ENCODE measurements around the gene PHLDA1.
A peak's percentile ranks its signal among the peaks of the same experiment; 100 is the strongest.

Gene PHLDA1

DNA sequence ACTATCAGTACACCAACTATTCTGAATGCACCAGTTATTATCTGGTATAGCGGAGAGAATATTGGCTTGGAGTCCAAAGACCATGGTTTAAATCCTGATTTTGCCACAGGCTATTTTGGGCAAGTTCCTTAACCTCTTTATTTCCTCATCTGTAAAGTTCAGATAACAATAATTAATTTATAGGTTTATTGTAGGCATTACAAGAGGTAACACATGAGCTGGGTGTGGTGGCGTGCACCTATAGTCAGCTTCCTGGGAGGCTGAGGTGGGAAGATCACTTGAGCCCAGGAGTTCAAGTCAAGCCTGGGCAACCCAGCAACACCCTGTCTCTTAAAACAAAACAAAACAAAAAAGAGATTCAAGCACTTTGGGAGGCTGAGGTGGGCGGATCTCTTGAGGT, 23.1 kb downstream of the PHLDA1 start:
- H3K4me3 ChIP-seq (ENCODE audit: low read depth, low read length): no peak overlapping the region
- peaks cover 3% of the 10 kb centered on the region for H3K9me3 ChIP-seq (ENCODE audit: control insufficient read depth, insufficient read depth, low read length)
- H3K9ac ChIP-seq (ENCODE audit: low read depth, low read length): no peak overlapping the region
- no peaks in the 10 kb centered on the region for H3K36me3 ChIP-seq (ENCODE audit: control insufficient read depth, insufficient read depth, low read length)
- H3K4me1 ChIP-seq (ENCODE audit: control insufficient read depth, insufficient read depth, low read length): no peaks in the 10 kb centered on the region
- no peaks in the 10 kb centered on the region for H3K27me3 ChIP-seq (ENCODE audit: control insufficient read depth, insufficient read depth, low read length)

DNA sequence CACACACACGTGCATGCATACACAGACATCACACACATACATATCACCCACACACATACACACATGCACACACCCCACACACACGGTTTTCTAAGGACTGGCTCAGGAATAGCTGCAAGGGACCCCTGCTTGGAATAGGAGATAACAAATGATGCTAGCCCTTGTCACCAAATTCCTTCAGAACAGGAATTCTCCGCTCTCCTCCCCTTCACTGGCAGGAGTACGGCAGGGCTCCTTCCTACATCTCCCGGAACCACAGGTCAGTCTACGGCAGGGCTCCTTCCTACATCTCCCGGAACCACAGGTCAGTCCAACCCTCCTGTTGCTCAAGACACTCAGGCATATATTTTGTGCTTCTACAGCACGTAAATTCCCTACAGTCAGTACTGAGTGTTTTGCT, 23.9 kb downstream of the PHLDA1 start:
- H3K9ac ChIP-seq (ENCODE audit: low read depth, low read length): no peak overlapping the region
- H3K4me1 ChIP-seq (ENCODE audit: control insufficient read depth, insufficient read depth, low read length): peaks cover 3% of the 10 kb centered on the region
- no peaks in the 10 kb centered on the region for H3K36me3 ChIP-seq (ENCODE audit: control insufficient read depth, insufficient read depth, low read length)
- peaks cover 3% of the 10 kb centered on the region for H3K9me3 ChIP-seq (ENCODE audit: control insufficient read depth, insufficient read depth, low read length)
- H3K27me3 ChIP-seq (ENCODE audit: control insufficient read depth, insufficient read depth, low read length): no peaks in the 10 kb centered on the region
- H3K4me3 ChIP-seq (ENCODE audit: low read depth, low read length): no peak overlapping the region

DNA sequence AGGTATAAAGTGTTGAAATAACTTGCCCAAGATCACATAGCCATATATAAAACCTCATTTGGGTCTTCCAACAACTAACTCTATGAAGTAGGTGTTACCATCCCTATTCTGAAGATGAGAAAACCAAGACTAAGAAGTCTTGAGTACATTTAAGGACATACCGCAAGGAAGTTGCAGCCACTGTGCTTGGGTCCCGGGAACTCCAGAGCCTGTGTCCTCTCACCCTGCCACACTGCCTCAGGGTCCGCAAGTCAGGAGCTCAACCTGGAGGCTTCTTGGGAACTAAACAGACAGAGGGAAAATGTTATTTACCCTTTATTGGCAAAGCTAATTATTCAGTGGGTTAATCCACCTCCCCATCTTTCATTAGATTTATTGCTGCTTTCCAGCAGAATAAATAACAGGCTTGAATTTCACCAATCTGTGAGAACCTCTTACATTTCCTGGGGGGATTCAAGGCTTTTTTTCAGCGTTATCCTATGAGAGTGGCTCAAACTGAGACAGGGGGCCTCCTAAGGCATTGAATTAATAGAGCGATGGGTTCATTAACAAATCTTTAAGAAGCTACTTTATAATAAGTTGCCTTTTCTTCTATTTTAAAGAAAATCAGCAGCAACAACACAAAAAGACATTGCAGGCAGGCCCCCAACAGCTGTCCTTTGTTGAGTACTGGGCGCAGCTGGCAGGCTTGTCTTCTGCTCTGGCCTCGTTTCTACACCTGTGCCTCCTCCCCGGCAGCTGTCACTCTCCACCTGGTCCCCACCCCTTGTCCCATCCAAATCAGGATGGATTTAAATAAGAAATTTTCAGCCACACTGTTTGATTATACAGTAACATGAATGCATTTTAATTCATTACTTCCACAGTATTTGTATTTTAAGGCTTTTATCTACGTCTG, 25.3 kb downstream of the PHLDA1 start:
- H3K9me3 ChIP-seq (ENCODE audit: control insufficient read depth, insufficient read depth, low read length): peaks cover 3% of the 10 kb centered on the region
- no peaks in the 10 kb centered on the region for H3K36me3 ChIP-seq (ENCODE audit: control insufficient read depth, insufficient read depth, low read length)
- peaks cover 3% of the 10 kb centered on the region for H3K4me1 ChIP-seq (ENCODE audit: control insufficient read depth, insufficient read depth, low read length)
- no peak overlapping the region for H3K9ac ChIP-seq (ENCODE audit: low read depth, low read length)
- H3K4me3 ChIP-seq (ENCODE audit: low read depth, low read length): no peak overlapping the region
- H3K27me3 ChIP-seq (ENCODE audit: control insufficient read depth, insufficient read depth, low read length): no peaks in the 10 kb centered on the region

DNA sequence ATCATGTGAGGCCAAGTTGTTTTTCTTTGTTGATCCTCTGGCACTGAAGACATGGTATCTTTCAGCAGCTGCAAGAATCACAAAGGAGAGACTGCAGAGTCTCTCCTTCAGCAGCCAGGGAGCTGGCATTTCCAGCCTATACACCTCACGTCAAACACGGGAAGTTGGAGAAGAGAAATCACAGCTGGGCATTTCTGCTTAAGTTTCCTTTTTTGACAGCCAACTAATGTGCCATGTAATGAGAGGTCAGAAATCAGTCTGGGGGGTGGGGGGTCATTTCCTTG, 28.3 kb downstream of the PHLDA1 start:
- H3K9ac ChIP-seq (ENCODE audit: low read depth, low read length): peak overlapping the region; percentile 3
- no peaks in the 10 kb centered on the region for H3K36me3 ChIP-seq (ENCODE audit: control insufficient read depth, insufficient read depth, low read length)
- H3K27me3 ChIP-seq (ENCODE audit: control insufficient read depth, insufficient read depth, low read length): no peaks in the 10 kb centered on the region

DNA sequence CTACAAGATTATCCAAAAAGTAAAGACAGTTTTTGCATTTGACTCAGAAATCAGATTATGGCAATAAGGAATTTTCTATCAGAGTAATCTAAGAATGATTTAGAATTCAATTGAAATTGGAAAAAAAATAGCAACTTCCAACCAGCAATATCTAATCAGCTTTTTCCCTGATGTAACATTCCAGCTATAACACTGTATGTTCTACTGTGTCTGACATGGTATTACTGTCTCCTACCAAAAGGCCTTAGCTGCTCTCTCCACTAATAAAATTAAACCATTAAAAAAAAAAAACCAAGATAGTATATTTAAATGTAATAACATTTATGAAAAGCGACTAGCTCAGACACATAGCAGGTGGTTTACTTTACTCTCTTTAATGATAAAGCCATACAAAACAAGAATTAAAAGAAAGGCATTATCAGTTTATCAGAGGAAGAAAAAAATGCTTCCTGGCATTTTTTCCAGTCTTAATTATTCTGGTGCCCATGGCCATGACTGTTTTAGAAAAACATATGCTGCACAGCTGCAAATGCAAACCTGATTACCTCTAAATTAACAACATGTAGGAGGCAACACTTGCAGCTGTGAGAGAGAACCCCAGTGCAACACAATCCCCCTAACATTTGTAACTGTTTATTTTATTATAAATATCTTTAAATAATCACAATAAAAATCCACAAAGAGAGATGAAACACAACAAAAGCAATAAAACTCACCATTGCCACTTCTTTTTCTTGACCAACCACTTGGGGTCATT, 28.8 kb downstream of the PHLDA1 start:
- Histone ChIP-seq H3K9ac (ENCODE audit: low read depth, low read length) (no peak overlapping the region), H3K4me1 (ENCODE audit: control insufficient read depth, insufficient read depth, low read length) (peaks cover 3% of the 10 kb centered on the region), H3K9me3 (ENCODE audit: control insufficient read depth, insufficient read depth, low read length) (peaks cover 3% of the 10 kb centered on the region), H3K36me3 (ENCODE audit: control insufficient read depth, insufficient read depth, low read length) (no peaks in the 10 kb centered on the region), H3K4me3 (ENCODE audit: low read depth, low read length) (no peak overlapping the region), H3K27me3 (ENCODE audit: control insufficient read depth, insufficient read depth, low read length) (no peaks in the 10 kb centered on the region)

More for the DNA sequence above, 28.3 kb downstream of the PHLDA1 start:
- Histone ChIP-seq H3K4me3 (ENCODE audit: low read depth, low read length) (no peak overlapping the region), H3K9me3 (ENCODE audit: control insufficient read depth, insufficient read depth, low read length) (peaks cover 3% of the 10 kb centered on the region), H3K4me1 (ENCODE audit: control insufficient read depth, insufficient read depth, low read length) (peaks cover 3% of the 10 kb centered on the region)

DNA sequence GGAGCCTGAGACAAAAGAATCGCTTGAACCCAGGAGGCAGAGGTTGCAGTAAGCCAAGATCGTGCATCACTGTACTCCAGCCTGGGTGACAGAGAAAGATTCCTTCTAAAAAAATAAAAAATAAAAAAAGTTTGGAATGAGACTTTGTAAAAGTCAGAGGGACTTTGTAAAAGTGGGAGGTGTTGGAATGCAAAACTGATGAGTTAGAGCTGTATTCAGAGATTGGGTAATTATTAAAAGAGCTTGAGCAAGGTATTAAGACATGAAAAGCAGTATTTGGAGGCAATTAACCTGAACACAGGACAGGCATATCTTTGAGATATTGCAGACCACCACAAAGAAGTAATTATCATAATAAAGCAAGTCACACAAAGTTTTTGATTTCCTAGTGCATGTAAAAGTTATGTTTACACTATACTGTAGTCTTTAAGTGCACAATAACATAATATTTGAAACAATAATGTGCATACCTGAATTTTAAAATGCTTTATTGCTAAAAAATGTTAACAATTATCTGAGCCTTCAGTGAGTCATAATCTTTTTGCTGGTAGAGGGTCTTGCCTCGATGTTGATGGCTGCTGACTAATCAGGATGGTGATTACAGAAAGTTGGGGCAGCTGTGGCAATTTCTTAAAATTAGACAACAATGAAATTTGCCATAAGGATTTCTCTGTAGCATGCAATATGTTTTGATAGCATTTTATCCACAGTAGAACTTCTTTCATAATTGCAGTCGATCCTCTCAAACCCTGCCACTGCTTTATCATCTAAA, 33.1 kb downstream of the PHLDA1 start:
- Histone ChIP-seq H3K4me1 (ENCODE audit: control insufficient read depth, insufficient read depth, low read length) (peaks cover 3% of the 10 kb centered on the region), H3K9me3 (ENCODE audit: control insufficient read depth, insufficient read depth, low read length) (no peaks in the 10 kb centered on the region), H3K27me3 (ENCODE audit: control insufficient read depth, insufficient read depth, low read length) (no peaks in the 10 kb centered on the region), H3K4me3 (ENCODE audit: low read depth, low read length) (no peak overlapping the region), H3K36me3 (ENCODE audit: control insufficient read depth, insufficient read depth, low read length) (no peaks in the 10 kb centered on the region), H3K9ac (ENCODE audit: low read depth, low read length) (no peak overlapping the region)

DNA sequence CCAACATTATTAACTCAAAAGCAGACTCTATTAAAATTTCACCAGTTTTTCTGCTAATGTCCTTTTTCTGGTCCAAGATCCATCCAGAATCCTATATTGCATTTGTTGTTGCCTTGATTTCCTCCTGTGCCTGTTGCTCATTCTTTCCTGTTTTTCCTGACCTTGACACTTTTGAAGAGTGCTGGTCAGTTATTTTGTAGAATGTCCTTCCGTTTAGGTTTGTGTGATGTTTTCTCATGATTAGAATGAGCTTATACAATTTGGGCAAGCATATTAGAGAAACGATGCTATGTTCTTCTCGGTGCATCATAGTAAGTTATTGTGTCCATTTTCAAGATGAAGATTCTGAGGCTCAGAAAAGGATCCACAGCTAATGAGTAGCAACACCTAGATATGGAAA, 33.9 kb downstream of the PHLDA1 start:
- no peak overlapping the region for H3K4me3 ChIP-seq (ENCODE audit: low read depth, low read length)
- no peaks in the 10 kb centered on the region for H3K36me3 ChIP-seq (ENCODE audit: control insufficient read depth, insufficient read depth, low read length)
- no peaks in the 10 kb centered on the region for H3K4me1 ChIP-seq (ENCODE audit: control insufficient read depth, insufficient read depth, low read length)
- no peaks in the 10 kb centered on the region for H3K9me3 ChIP-seq (ENCODE audit: control insufficient read depth, insufficient read depth, low read length)
- H3K9ac ChIP-seq (ENCODE audit: low read depth, low read length): no peak overlapping the region
- no peaks in the 10 kb centered on the region for H3K27me3 ChIP-seq (ENCODE audit: control insufficient read depth, insufficient read depth, low read length)

DNA sequence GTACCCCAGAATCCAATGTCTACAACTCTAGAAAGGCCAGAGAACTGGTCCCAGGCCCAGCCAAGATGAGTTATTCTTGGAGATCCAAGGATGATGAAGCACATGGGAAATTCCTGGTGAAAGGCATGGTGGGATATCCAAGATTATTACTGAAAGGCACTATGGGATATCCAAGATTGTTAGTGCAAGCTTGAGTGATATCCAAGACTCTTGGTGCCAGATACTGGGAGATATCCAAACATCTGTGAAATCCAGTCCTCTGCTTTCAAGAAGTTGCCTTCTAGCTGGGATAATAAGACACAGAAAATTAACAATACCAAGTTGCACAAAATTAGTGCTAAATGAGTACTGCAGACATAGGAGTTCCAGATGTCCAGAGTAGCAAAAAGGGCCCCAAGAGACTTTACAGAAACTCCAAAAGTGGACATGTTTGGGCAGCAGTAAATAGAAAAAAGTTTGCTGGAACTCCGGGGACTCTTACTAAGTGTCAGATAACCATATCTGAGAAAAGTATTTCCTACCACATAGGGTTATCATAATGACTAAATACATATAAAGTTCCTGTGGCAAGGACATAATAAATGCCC, 34.6 kb downstream of the PHLDA1 start:
- Histone ChIP-seq H3K9ac (ENCODE audit: low read depth, low read length) (no peak overlapping the region), H3K4me3 (ENCODE audit: low read depth, low read length) (no peak overlapping the region), H3K4me1 (ENCODE audit: control insufficient read depth, insufficient read depth, low read length) (no peaks in the 10 kb centered on the region), H3K27me3 (ENCODE audit: control insufficient read depth, insufficient read depth, low read length) (no peaks in the 10 kb centered on the region), H3K9me3 (ENCODE audit: control insufficient read depth, insufficient read depth, low read length) (no peaks in the 10 kb centered on the region), H3K36me3 (ENCODE audit: control insufficient read depth, insufficient read depth, low read length) (no peaks in the 10 kb centered on the region)

DNA sequence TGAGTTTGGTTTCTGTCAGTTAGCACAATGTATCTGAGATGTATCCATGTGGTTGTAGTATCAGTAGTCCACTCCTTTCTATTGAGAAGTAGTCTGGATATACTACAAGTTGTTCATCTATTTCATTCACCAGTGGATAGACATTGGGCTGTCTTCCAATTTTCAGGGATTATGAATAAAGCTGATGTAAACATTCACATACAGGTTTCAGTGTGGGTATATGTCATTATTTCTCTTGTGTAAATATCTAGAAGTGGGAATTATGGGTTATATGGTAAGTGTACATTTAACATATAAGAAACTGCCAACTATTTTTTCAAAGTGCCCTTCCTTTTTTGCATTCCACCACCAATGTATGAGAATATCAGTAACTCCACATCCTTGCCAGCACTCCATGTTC, 35.9 kb downstream of the PHLDA1 start:
- H3K27me3 ChIP-seq (ENCODE audit: control insufficient read depth, insufficient read depth, low read length): no peaks in the 10 kb centered on the region
- H3K4me3 ChIP-seq (ENCODE audit: low read depth, low read length): no peak overlapping the region
- H3K9me3 ChIP-seq (ENCODE audit: control insufficient read depth, insufficient read depth, low read length): no peaks in the 10 kb centered on the region
- no peaks in the 10 kb centered on the region for H3K36me3 ChIP-seq (ENCODE audit: control insufficient read depth, insufficient read depth, low read length)
- peaks cover 4% of the 10 kb centered on the region for H3K4me1 ChIP-seq (ENCODE audit: control insufficient read depth, insufficient read depth, low read length)
- no peak overlapping the region for H3K9ac ChIP-seq (ENCODE audit: low read depth, low read length)

DNA sequence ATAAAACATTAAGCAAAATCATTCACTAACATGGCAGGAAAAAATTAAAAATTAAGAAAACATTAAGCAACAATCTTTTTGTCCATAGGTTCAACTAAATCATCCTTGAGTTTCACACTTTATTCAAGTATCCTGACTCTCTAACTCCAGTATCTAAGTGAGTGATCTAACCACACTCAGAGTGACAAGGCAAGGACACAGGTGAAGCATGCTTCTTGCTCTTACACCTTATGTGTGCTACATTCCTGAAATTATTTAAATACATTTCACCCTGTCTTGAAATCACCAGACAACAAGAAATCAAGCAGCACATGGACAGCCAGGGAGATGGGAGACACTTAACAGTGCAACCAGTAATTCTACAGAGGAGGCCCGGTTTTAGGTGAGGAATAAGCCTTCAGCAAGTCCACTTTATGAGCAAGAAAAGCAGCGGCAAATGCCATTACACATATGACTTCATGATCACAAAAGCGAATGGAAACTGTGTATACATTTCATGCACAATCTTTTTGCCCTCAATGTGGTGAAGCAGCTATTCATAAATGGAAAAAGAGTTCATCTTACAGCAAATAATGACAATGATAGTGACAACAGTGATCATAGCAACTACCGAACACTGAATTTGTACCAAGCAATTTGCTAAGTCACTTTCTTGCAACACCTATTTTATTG, 37.4 kb downstream of the PHLDA1 start:
- Histone ChIP-seq H3K9me3 (ENCODE audit: control insufficient read depth, insufficient read depth, low read length) (no peaks in the 10 kb centered on the region), H3K4me1 (ENCODE audit: control insufficient read depth, insufficient read depth, low read length) (peaks cover 4% of the 10 kb centered on the region), H3K4me3 (ENCODE audit: low read depth, low read length) (no peak overlapping the region), H3K27me3 (ENCODE audit: control insufficient read depth, insufficient read depth, low read length) (no peaks in the 10 kb centered on the region), H3K9ac (ENCODE audit: low read depth, low read length) (no peak overlapping the region), H3K36me3 (ENCODE audit: control insufficient read depth, insufficient read depth, low read length) (no peaks in the 10 kb centered on the region)

DNA sequence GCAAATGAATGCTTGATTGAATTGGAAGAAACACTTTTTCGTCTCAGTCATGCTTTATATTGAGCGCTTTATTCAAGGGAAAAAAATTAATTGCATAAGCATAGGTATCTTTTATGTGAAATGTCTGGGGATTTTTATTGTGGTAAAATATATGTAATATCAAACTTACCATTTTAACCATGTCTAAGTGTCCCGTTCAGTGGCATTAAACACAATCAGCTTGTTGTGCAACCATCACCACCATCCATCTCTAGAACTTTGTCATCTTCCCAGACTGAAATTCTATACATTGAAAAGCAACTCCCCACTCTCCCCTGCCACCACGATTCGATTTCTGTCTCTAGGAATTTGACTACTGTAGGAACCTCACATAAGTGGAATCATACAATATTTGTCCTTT, 39.8 kb downstream of the PHLDA1 start:
- no peaks in the 10 kb centered on the region for H3K36me3 ChIP-seq (ENCODE audit: control insufficient read depth, insufficient read depth, low read length)
- no peaks in the 10 kb centered on the region for H3K27me3 ChIP-seq (ENCODE audit: control insufficient read depth, insufficient read depth, low read length)
- H3K4me1 ChIP-seq (ENCODE audit: control insufficient read depth, insufficient read depth, low read length): peaks cover 4% of the 10 kb centered on the region
- H3K4me3 ChIP-seq (ENCODE audit: low read depth, low read length): no peak overlapping the region
- no peaks in the 10 kb centered on the region for H3K9me3 ChIP-seq (ENCODE audit: control insufficient read depth, insufficient read depth, low read length)
- H3K9ac ChIP-seq (ENCODE audit: low read depth, low read length): no peak overlapping the region

All from iPS-15b (cell line).